ENCODE results near the gene MINDY4B.
"Not testable (repeated sequence)": the region's sequence is repeated elsewhere in the genome, so short reads cannot be mapped to it uniquely, and the experiment has no call there.

The MINDY4B gene

GRCh38 chr3:150898046-150898754 lies 7.0 kb downstream of the MINDY4B start:
- DNase-seq = no peak

GRCh38 chr3:150897592-150897991 lies 7.6 kb downstream of the MINDY4B start:
- DNase-seq = no peak

- no peak for DNase-seq
Observed at GRCh38 chr3:150890831-150891230, 14.4 kb downstream of the MINDY4B start.

- DNase-seq = no peak
Observed at GRCh38 chr3:150890295-150890694, 14.9 kb downstream of the MINDY4B start.

GRCh38 chr3:150889106-150889505 lies 16.1 kb downstream of the MINDY4B start:
- no peak for DNase-seq

- no peak for DNase-seq
Observed at GRCh38 chr3:150887031-150887430, 18.2 kb downstream of the MINDY4B start.

- DNase-seq = no peak
Observed at GRCh38 chr3:150885535-150885934, 19.7 kb downstream of the MINDY4B start.

- no peak for DNase-seq
Observed at GRCh38 chr3:150878996-150879575, 26.2 kb downstream of the MINDY4B start.

GRCh38 chr3:150878290-150878689 lies 26.9 kb downstream of the MINDY4B start:
- DNase-seq = no peak

- DNase-seq = no peak
Observed at GRCh38 chr3:150877303-150877702, 27.9 kb downstream of the MINDY4B start.

GRCh38 chr3:150876611-150877265 lies 28.5 kb downstream of the MINDY4B start:
- DNase-seq = no peak

- DNase-seq = no peak
Observed at GRCh38 chr3:150875548-150875947, 29.7 kb downstream of the MINDY4B start.

- DNase-seq = no peak
Observed at GRCh38 chr3:150874666-150875219, 30.5 kb downstream of the MINDY4B start.

GRCh38 chr3:150871192-150871591 lies 34.0 kb downstream of the MINDY4B start:
- DNase-seq = no peak

GRCh38 chr3:150870406-150870805 lies 34.8 kb downstream of the MINDY4B start:
- DNase-seq = no peak

GRCh38 chr3:150868282-150868681 lies 37.0 kb downstream of the MINDY4B start:
- no peak for DNase-seq

- no peak for DNase-seq
Observed at GRCh38 chr3:150867434-150867833, 37.8 kb downstream of the MINDY4B start.

- DNase-seq = not testable (repeated sequence)
Observed at GRCh38 chr3:150863921-150864320, 41.3 kb downstream of the MINDY4B start.

GRCh38 chr3:150861851-150862250 lies 43.4 kb downstream of the MINDY4B start:
- DNase-seq = no peak

GRCh38 chr3:150857936-150858335 lies 47.3 kb downstream of the MINDY4B start:
- DNase-seq = not testable (repeated sequence)

GRCh38 chr3:150850191-150850590 lies 55.0 kb downstream of the MINDY4B start:
- DNase-seq = no peak

GRCh38 chr3:150848864-150849263 lies 56.4 kb downstream of the MINDY4B start:
- DNase-seq = no peak

GRCh38 chr3:150847433-150847832 lies 57.8 kb downstream of the MINDY4B start:
- DNase-seq = no peak

- no peak for DNase-seq
Observed at GRCh38 chr3:150844484-150844883, 60.8 kb downstream of the MINDY4B start.
